ENCODE data around the gene PADI3. TPM values are rescaled to one million over a fixed set of nuclear protein-coding genes. Genes with fewer than 3 reads are reported as not detected.

The PADI3 gene
- total and polyA plus RNA-seq, 2 of the 8 experiments (the other 6 are each of a cell fraction or from before 2014, with no cell fraction given), result 0.37 to 0.94 TPM

DNA sequence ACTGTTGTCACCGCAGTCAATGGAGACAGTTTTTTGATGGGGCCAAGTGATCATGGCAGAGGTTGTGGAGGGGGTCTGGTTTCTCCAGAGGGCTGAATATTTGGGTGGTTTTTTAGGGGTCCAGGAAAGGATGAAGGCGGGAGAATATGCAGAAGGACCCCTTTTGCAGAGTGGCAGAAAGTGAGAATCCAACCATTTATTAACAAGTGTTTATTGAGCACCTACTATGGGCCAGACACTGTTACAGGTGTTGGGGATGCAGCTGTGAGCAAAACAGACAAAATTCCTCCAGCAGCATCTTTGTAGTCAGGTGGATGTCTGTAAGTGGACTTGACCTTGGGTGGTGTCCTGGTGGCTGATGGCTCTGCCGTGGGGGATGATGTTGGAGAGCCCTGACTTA, 28.6 kb upstream of the PADI3 start:
- H2BK15ac ChIP-seq (ENCODE audit: low read length), result no peak overlapping the region
- no peaks in the 10 kb centered on the region for H3K79me2 ChIP-seq (ENCODE audit: control insufficient read depth in 1 of 2, insufficient read depth in 2 of 2, low read length in 2 of 2)
- H2BK12ac ChIP-seq (ENCODE audit: low read depth, low read length), result no peak overlapping the region
- H3K23ac ChIP-seq (ENCODE audit: insufficient read length), result no peak overlapping the region
- no peak for DNase-seq (ENCODE audit: low read depth in 1 of 2, low spot score in 2 of 2)
- no peak overlapping the region for H3K4me2 ChIP-seq (ENCODE audit: insufficient read depth in 1 of 2, low read depth in 2 of 2, low read length in 2 of 2)
- ChIA-PET POLR2A (ENCODE audit: partially characterized antibody) (no interaction called here), CTCF (ENCODE audit: partially characterized antibody) (interaction anchor here (0.9 to 3.4 kb wide), 4 partner anchors 10 to 99 kb away, joined by 3 to 16 read pairs (median 6); no protein-coding TSS in a partner anchor)
- H4K20me1 ChIP-seq (replicated peaks in 1 of 2; ENCODE audit: control insufficient read depth in 1 of 2, insufficient read depth in 2 of 2, low read length in 2 of 2), result no peaks in the 10 kb centered on the region
- no peak overlapping the region for H2BK20ac ChIP-seq (ENCODE audit: low read length)
- H3K23me2 ChIP-seq (ENCODE audit: low read depth, low read length), result no peaks in the 10 kb centered on the region
- H3K4me3 ChIP-seq (ENCODE audit: extremely low read depth in 1 of 4, insufficient read depth in 2 of 4, low read depth in 3 of 4, low read length in 4 of 4), result no peak overlapping the region
- no peaks in the 10 kb centered on the region for H3K79me1 ChIP-seq (ENCODE audit: low read depth, low read length)
- no peak overlapping the region for H4K8ac ChIP-seq (ENCODE audit: extremely low read depth, insufficient read depth, low read length)
- no peak for FAIRE-seq
- H3K9me3 ChIP-seq (ENCODE audit: insufficient read depth in 2 of 2, low read depth in 1 of 2, low read length in 1 of 2), result no peaks in the 10 kb centered on the region
- H2BK120ac ChIP-seq (replicated peaks; ENCODE audit: low read depth, low read length), result no peak overlapping the region
- H3K56ac ChIP-seq (replicated peaks; ENCODE audit: insufficient read length, low read depth, low read length), result no peak overlapping the region
- no peaks in the 10 kb centered on the region; a peak in 1 of 7 replicates for H3K27me3 ChIP-seq (replicated peaks in 1 of 4; ENCODE audit: control insufficient read depth in 3 of 4, extremely low read depth in 1 of 4, insufficient read depth in 3 of 4, low read length in 3 of 4)
- no peak overlapping the region for H2AK5ac ChIP-seq (ENCODE audit: low read depth, low read length)
- H3K36me3 ChIP-seq (ENCODE audit: control insufficient read depth in 2 of 4, insufficient read depth in 4 of 4, low read length in 3 of 4), result no peaks in the 10 kb centered on the region
- H4K91ac ChIP-seq (replicated peaks; ENCODE audit: insufficient read length, low read length), result no peak overlapping the region
- H3K4ac ChIP-seq (replicated peaks; ENCODE audit: insufficient read length, low read depth, low read length), result no peak overlapping the region
- no peak overlapping the region for H3K18ac ChIP-seq (ENCODE audit: extremely low read depth, low read length)
- H2BK5ac ChIP-seq (ENCODE audit: low read depth, low read length), result no peak overlapping the region
- no peak overlapping the region for H3K9ac ChIP-seq (replicated peaks in 1 of 4; ENCODE audit: extremely low read depth in 1 of 4, low read depth in 3 of 4, low read length in 3 of 4)
- no peak overlapping the region for H2AFZ ChIP-seq (ENCODE audit: low read length)
- 94% methylated on average over 3 of the region's 3 CpGs; no CpG with 5 or more reads in 1 of the 2 experiments for WGBS, 2 experiments (ENCODE audit: extremely low coverage in 1 of 2, insufficient coverage in 1 of 2, insufficient read length in 1 of 2, insufficient replicate concordance in 2 of 2, low coverage in 1 of 2, low lambda C conversion rate in 2 of 2, missing lambda C conversion rate in 1 of 2)
- no peak overlapping the region for H3K14ac ChIP-seq (ENCODE audit: insufficient read length)
- no peak overlapping the region for H4K5ac ChIP-seq (ENCODE audit: insufficient read length, low read depth, low read length)
- no peaks in the 10 kb centered on the region; a peak in 1 of 7 replicates for H3K4me1 ChIP-seq (replicated peaks in 1 of 4; ENCODE audit: control insufficient read depth in 3 of 4, insufficient read depth in 4 of 4, low read length in 3 of 4)
- no peak overlapping the region for H3K27ac ChIP-seq (ENCODE audit: low read depth, low read length)
- TF ChIP-seq NANOG (IDR thresholded peaks at IDR 0.05; ENCODE audit: insufficient read depth, low read depth, low read length, poor library complexity, severe bottlenecking), result no peak
- no peak for TF ChIP-seq HDAC6 (IDR thresholded peaks at IDR 0.05; ENCODE audit: low read depth, low read length)
- TF ChIP-seq, protein P1, sequence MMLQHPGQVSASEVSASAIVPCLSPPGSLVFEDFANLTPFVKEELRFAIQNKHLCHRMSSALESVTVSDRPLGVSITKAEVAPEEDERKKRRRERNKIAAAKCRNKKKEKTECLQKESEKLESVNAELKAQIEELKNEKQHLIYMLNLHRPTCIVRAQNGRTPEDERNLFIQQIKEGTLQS (IDR thresholded peaks at IDR 0.05; ENCODE audit: insufficient read depth, low read depth, low read length), result no peak
- no peak for TF ChIP-seq SIX5 (IDR thresholded peaks at IDR 0.05; ENCODE audit: low read depth, low read length)
- TF ChIP-seq RXRA (IDR thresholded peaks at IDR 0.05; ENCODE audit: insufficient read depth, low read depth, low read length), result no peak
- no peak for TF ChIP-seq SUZ12 (IDR thresholded peaks at IDR 0.05; ENCODE audit: low read length)
- TF ChIP-seq CHD2 (IDR thresholded peaks at IDR 0.05; ENCODE audit: low read length), result no peak
- TF ChIP-seq TAF1 (IDR thresholded peaks at IDR 0.05; ENCODE audit: low read depth, low read length), result no peak
- no peak for TF ChIP-seq POLR2AphosphoS5 (IDR thresholded peaks at IDR 0.05; ENCODE audit: low read depth, low read length)
- no peak for TF ChIP-seq PHF8 (conservative IDR thresholded peaks at IDR 0.05; ENCODE audit: low read depth, low read length)
- TF ChIP-seq SRF (IDR thresholded peaks at IDR 0.05; ENCODE audit: low read depth, low read length), result no peak

Data from H1 (cell line).